ACC112 (cell line): ENCODE data around the gene RNASET2.
"Not testable (repeated sequence)": the region's sequence is repeated elsewhere in the genome, so short reads cannot be mapped to it uniquely, and the experiment has no call there.

Experiments used
- H2AFZ ChIP-seq: fragments of 200-600 bp; sonication (generic); one replicate; pipeline ENCODE4 v1.6.0; 2017; ENCODE audit warnings: antibody characterized with exemption, low read length; ENCODE audit not compliant: unreplicated experiment
- H3K27ac ChIP-seq: fragments of 200-600 bp; sonication (generic); 2 replicates; pipeline ENCODE4 v1.5.1; 2014; ENCODE audit warnings: low read depth, mild to moderate bottlenecking, antibody characterized with exemption, low read length, moderate library complexity
- H3K27me3 ChIP-seq: fragments of 200-600 bp; sonication (generic); 2 replicates; pipeline ENCODE4 v1.6.1; 2014; ENCODE audit warnings: mild to moderate bottlenecking, antibody characterized with exemption, low read length, moderate library complexity, mixed read lengths; ENCODE audit not compliant: insufficient read depth
- H3K36me3 ChIP-seq: fragments of 200-600 bp; sonication (generic); 2 replicates; pipeline ENCODE4 v1.6.1; 2016; ENCODE audit warnings: mild to moderate bottlenecking, antibody characterized with exemption, low read length, moderate library complexity, mixed read lengths; ENCODE audit not compliant: insufficient read depth
- H3K4me1 ChIP-seq: fragments of 200-600 bp; sonication (generic); one replicate; pipeline ENCODE4 v1.6.1; 2016; ENCODE audit warnings: low read length, mixed read lengths; ENCODE audit not compliant: insufficient read depth, unreplicated experiment, control insufficient read depth
- H3K4me3 ChIP-seq: fragments of 200-600 bp; sonication (generic); 2 replicates; pipeline ENCODE4 v1.5.1; 2014; ENCODE audit warnings: mild to moderate bottlenecking, low read depth, low read length
- H3K79me2 ChIP-seq: fragments of 200-600 bp; sonication (generic); one replicate; pipeline ENCODE4 v1.6.0; 2016; ENCODE audit warnings: low read length; ENCODE audit not compliant: control insufficient read depth, unreplicated experiment, insufficient read depth

The RNASET2 gene

GRCh38 chr6:166900956-166901607 is 55.3 kb downstream of the RNASET2 start:
- no peaks in the 10 kb centered on the region for H3K4me1 ChIP-seq
- no peaks in the 10 kb centered on the region for H3K79me2 ChIP-seq
- no peak overlapping the region for H2AFZ ChIP-seq
- no peaks in the 10 kb centered on the region for H3K36me3 ChIP-seq
- H3K27me3 ChIP-seq, result no peaks in the 10 kb centered on the region
- H3K27ac ChIP-seq, result no peak overlapping the region
- no peak overlapping the region for H3K4me3 ChIP-seq

GRCh38 chr6:166900130-166900708 is 56.1 kb downstream of the RNASET2 start:
- H3K27me3 ChIP-seq, result no peaks in the 10 kb centered on the region
- no peak overlapping the region for H3K27ac ChIP-seq
- no peaks in the 10 kb centered on the region for H3K79me2 ChIP-seq
- H3K4me1 ChIP-seq, result no peaks in the 10 kb centered on the region
- no peak overlapping the region for H2AFZ ChIP-seq
- no peaks in the 10 kb centered on the region for H3K36me3 ChIP-seq
- H3K4me3 ChIP-seq, result no peak overlapping the region

GRCh38 chr6:166898910-166899309 is 57.4 kb downstream of the RNASET2 start:
- Histone ChIP-seq H3K4me3 (no peak overlapping the region), H3K27me3 (no peaks in the 10 kb centered on the region), H3K79me2 (no peaks in the 10 kb centered on the region), H3K27ac (no peak overlapping the region), H2AFZ (no peak overlapping the region), H3K4me1 (no peaks in the 10 kb centered on the region), H3K36me3 (no peaks in the 10 kb centered on the region)

- H3K79me2 ChIP-seq, H2AFZ ChIP-seq, H3K4me3 ChIP-seq, H3K27ac ChIP-seq, H3K4me1 ChIP-seq, H3K27me3 ChIP-seq, H3K36me3 ChIP-seq: not testable (repeated sequence)
Observed at GRCh38 chr6:166894614-166895013, 61.7 kb downstream of the RNASET2 start.

GRCh38 chr6:166892472-166892871 is 63.9 kb downstream of the RNASET2 start:
- H3K4me1 ChIP-seq, H2AFZ ChIP-seq, H3K79me2 ChIP-seq, H3K27ac ChIP-seq, H3K27me3 ChIP-seq, H3K36me3 ChIP-seq, H3K4me3 ChIP-seq: not testable (repeated sequence)

DNA sequence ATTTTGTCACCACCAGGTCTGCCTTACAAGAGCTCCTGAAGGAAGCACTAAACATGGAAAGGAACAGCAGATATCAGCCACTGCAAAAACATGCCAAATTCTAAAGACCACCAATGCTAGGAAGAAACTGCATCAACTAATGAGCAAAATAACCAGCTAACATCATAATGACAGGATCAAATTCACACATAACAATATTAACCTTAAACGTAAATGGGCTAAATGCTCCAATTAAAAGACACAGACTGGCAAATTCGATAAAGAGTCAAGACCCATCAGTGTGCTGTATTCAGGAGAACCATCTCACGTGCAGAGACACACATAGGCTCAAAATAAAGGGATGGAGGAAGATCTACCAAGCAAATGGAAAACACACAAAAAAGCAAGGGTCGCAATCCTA is 69.6 kb downstream of the RNASET2 start:
- not testable (repeated sequence) for H3K27me3 ChIP-seq, H3K4me3 ChIP-seq, H2AFZ ChIP-seq, H3K36me3 ChIP-seq, H3K27ac ChIP-seq, H3K4me1 ChIP-seq, H3K79me2 ChIP-seq

DNA sequence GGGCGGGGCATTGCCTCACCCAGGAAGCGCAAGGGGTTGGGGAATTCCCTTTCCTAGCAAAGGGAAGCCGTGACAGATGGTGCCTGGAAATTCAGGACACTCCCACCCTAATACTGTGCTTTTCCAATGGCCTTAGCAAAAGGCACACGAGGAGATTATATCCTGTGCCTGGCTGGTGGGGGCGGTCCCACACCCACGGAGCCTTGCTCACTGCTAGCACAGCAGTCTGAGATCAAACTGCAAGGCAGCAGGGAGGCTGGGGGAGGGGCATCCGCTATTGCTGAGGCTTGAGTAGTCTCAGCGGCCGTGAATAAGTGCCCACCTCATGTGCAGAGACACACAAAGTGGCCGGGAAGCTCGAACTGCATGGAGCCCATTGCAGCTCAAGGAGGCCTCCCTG is 71.4 kb downstream of the RNASET2 start:
- H3K4me3 ChIP-seq, H2AFZ ChIP-seq, H3K27me3 ChIP-seq, H3K36me3 ChIP-seq, H3K27ac ChIP-seq, H3K4me1 ChIP-seq, H3K79me2 ChIP-seq: not testable (repeated sequence)

DNA sequence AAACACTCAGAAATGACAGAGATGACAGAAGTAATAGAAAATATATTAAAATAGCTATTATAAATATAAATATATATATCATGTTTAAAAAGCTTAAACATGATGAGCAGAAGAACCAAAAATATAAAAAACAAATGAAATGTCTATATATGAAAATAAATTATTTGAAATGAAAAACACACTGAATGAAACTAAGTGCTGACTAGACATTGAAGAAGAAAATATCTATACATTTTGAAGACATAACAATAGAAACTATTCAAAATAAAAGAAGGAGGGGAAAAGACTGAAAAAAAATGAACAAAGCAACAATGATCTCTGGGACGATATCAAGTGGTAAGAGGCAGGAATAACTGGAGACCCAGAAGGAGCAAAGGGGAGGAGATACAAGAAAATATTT is 76.8 kb downstream of the RNASET2 start:
- H2AFZ ChIP-seq, result no peak overlapping the region
- no peaks in the 10 kb centered on the region for H3K4me1 ChIP-seq
- peaks cover 23% of the 10 kb centered on the region for H3K27me3 ChIP-seq
- H3K4me3 ChIP-seq, result no peak overlapping the region
- no peak overlapping the region for H3K27ac ChIP-seq
- no peaks in the 10 kb centered on the region for H3K79me2 ChIP-seq
- no peaks in the 10 kb centered on the region for H3K36me3 ChIP-seq
